Sigmoid colon (tissue), 7 donors: ENCODE measurements around the gene RALA. TPM values are rescaled to one million over a fixed set of nuclear protein-coding genes. Genes with fewer than 3 reads are reported as not detected.
"Not testable (repeated sequence)": the region's sequence is repeated elsewhere in the genome, so short reads cannot be mapped to it uniquely, and the experiment has no call there.

ENCODE experiments used
- DNase-seq: peaks from one replicate; pipeline ENCODE4 v3.0.0-alpha.2; 2019
- H3K27ac ChIP-seq, 4 donors: fragments of 200-600 bp; sonication (generic); one replicate each; pipeline ENCODE4 v1.5.1; 2016 to 2019; ENCODE audit warnings: mild to moderate bottlenecking in 1 of 4
- H3K27me3 ChIP-seq, 3 donors: fragments of 200-600 bp; sonication (generic); one replicate each; pipeline ENCODE4 v1.5.1; 2019; ENCODE audit warnings: mild to moderate bottlenecking in 1 of 3
- H3K36me3 ChIP-seq, 4 donors: fragments of 200-600 bp; sonication (generic); one replicate each; pipeline ENCODE4 v1.5.1; 2016 to 2019
- H3K4me1 ChIP-seq, 4 donors: fragments of 200-600 bp; sonication (generic); one replicate each; pipeline ENCODE4 v1.5.1; 2017 to 2019
- H3K4me3 ChIP-seq, 4 donors: fragments of 200-600 bp; sonication (generic); one replicate each; pipeline ENCODE4 v1.5.1; 2017 to 2019; ENCODE audit warnings: mild to moderate bottlenecking in 2 of 4, moderate library complexity in 1 of 4
- H3K9me3 ChIP-seq, 4 donors: fragments of 200-600 bp in 3 of 4; sonication (generic) in 3 of 4; one replicate each; pipeline versions ENCODE4 v1.5.1 to v1.6.1; 2013 to 2019
- EP300 ChIP-seq, 4 donors: sonication (generic); formaldehyde crosslinking; IDR thresholded peaks; one replicate each; pipeline ENCODE4 v1.6.1; 2017; ENCODE audit warnings: antibody characterized with exemption in 4 of 4
- POLR2A ChIP-seq, 2 donors: fragments of 450-650 bp; IDR thresholded peaks; one replicate each; pipeline ENCODE4 v1.6.1; 2016; ENCODE audit warnings: antibody characterized with exemption in 2 of 2, mild to moderate bottlenecking in 2 of 2, moderate library complexity in 2 of 2
- POLR2AphosphoS5 ChIP-seq, 4 donors: sonication (generic); formaldehyde crosslinking; IDR thresholded peaks; one replicate each; pipeline ENCODE4 v1.6.1; 2017; ENCODE audit warnings: antibody characterized with exemption in 4 of 4
- WGBS, 2 donors: extraction: QIAGEN DNeasy Blood & Tissue Kit; methylation state at CpG; one replicate each; pipeline ENCODE4 v1.1.7; 2013; 5-methylcytosine and 5-hydroxymethylcytosine counted together
- intact Hi-C: fragments of 100-400 bp; cut with DNase I; formaldehyde crosslinking; loops from one replicate; pipeline ENCODE4 v1.15.1; 2023
- polyA plus RNA-seq, 3 donors: library from polyadenylated mRNA; stranded (reverse); fragments of 200-250 nt; gene quantifications; one replicate each; pipeline ENCODE4 v1.2.3, GENCODE V29; 2013
- total RNA-seq, 4 donors: library from RNA; depleted of rRNA; stranded (reverse); fragments of >200 nt; gene quantifications; one replicate each; pipeline ENCODE4 v1.1.0, GENCODE V29; 2016
- TF ChIP-seq, protein P1 (sequence below), 4 experiments: fragments of 450-650 bp in 3 of 4; fragments of 200-600 bp in 1 of 4; IDR thresholded peaks; one replicate each; pipeline ENCODE4 v1.5.1; 2016 to 2019; ENCODE audit warnings: antibody characterized with exemption in 4 of 4, mild to moderate bottlenecking in 3 of 4, moderate library complexity in 2 of 4
- donor health status: healthy with polysubstance abuse.
- donor health status: Bipolar disorder and iron deficiency.
- donor health status: healthy.

RALA gene
- total and polyA plus RNA-seq, 7 donors, result 11.5 to 68.0 (median 19.6) TPM

DNA sequence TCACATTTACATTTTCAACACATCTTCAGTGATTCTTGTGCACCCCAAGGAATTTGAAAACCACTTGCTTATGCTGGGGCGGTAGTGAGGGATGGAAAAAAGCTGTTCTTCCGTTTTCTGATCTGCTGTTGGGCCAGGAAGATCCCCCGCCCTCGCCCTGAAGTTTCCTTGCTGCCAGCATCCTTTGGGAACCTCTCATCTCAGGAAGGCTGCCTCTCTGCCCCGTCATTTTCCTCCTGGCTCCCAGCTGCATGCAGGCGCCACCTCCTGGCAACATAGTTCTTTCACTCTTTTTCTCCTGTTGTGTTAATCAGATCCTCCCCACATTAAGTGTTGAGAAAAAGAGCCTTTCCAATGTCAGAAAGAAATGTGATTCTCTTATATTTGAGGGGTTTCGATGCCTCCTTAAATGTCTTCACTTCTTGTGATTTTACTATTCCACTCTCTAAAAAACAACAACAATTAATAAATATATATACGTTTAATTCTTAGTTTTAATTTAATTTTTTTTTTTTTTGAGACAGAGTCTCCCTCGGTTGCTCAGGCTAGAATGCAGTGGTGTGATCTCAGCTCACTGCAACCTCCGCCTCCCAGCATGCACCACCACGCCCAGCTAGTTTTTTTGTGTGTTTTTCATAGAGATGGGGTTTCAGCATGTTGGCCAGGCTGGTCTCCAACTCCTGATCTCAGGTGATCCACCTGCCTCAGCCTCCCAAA lies 122.9 kb downstream of the RALA start:
- H3K27ac ChIP-seq, result no peak overlapping the region
- peaks cover 0 to 3% (median 0%) of the 10 kb centered on the region in 4 donors for H3K36me3 ChIP-seq
- peaks cover 0 to 4% (median 2%) of the 10 kb centered on the region in 4 donors for H3K4me1 ChIP-seq
- intact Hi-C loops, result loop anchor here (1.0 kb wide), 1 partner anchor 166 kb away; no protein-coding TSS in a partner anchor
- H3K4me3 ChIP-seq, result no peak overlapping the region
- WGBS, 2 donors, result 34% methylated on average over 11 of the region's 11 CpGs
- H3K9me3 ChIP-seq, result no peaks in the 10 kb centered on the region
- H3K27me3 ChIP-seq, result no peaks in the 10 kb centered on the region
- peak; percentile 85 for DNase-seq
- TF ChIP-seq POLR2AphosphoS5 (IDR thresholded peaks at IDR 0.05), result peak in 1 of 4 donors; percentile 18
- TF ChIP-seq, protein P1, sequence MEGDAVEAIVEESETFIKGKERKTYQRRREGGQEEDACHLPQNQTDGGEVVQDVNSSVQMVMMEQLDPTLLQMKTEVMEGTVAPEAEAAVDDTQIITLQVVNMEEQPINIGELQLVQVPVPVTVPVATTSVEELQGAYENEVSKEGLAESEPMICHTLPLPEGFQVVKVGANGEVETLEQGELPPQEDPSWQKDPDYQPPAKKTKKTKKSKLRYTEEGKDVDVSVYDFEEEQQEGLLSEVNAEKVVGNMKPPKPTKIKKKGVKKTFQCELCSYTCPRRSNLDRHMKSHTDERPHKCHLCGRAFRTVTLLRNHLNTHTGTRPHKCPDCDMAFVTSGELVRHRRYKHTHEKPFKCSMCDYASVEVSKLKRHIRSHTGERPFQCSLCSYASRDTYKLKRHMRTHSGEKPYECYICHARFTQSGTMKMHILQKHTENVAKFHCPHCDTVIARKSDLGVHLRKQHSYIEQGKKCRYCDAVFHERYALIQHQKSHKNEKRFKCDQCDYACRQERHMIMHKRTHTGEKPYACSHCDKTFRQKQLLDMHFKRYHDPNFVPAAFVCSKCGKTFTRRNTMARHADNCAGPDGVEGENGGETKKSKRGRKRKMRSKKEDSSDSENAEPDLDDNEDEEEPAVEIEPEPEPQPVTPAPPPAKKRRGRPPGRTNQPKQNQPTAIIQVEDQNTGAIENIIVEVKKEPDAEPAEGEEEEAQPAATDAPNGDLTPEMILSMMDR (IDR thresholded peaks at IDR 0.05), result peak; percentile 32 to 66 (median 59)
- TF ChIP-seq EP300 (IDR thresholded peaks at IDR 0.05), result no peak
- no peak for TF ChIP-seq POLR2A (IDR thresholded peaks at IDR 0.05)

DNA sequence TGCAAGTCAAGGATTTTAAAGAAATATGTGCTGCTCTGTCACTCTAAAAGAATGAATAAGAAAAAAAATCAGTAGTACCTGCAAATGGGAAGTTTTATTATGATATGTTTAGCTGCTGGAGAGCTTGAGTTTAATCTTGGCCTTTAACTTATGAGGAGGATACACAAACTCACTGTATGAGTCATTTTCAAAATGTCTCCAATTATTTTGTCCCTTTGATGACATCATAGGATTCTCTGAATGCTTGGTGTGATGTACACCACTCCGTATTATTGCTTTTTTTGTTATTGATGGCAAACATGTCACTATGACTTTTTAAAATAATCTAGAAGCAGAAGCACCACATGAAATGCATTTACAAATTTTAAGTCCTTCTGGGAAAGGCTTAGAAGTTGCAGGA lies 125.8 kb downstream of the RALA start:
- DNase-seq, result no peak
- no peak overlapping the region for H3K27ac ChIP-seq
- TF ChIP-seq POLR2AphosphoS5 (IDR thresholded peaks at IDR 0.05) (no peak), EP300 (IDR thresholded peaks at IDR 0.05) (no peak), POLR2A (IDR thresholded peaks at IDR 0.05) (no peak)
- TF ChIP-seq, protein P1 (IDR thresholded peaks at IDR 0.05), result no peak
- no peaks in the 10 kb centered on the region for H3K36me3 ChIP-seq
- WGBS, 2 donors, result 89 to 92% methylated on average over 1 of the region's 1 CpG
- intact Hi-C loops, result no loop called here
- no peaks in the 10 kb centered on the region for H3K27me3 ChIP-seq
- H3K4me3 ChIP-seq, result no peak overlapping the region
- H3K4me1 ChIP-seq, result peaks cover 0 to 6% (median 2%) of the 10 kb centered on the region in 4 donors
- H3K9me3 ChIP-seq, result no peaks in the 10 kb centered on the region

DNA sequence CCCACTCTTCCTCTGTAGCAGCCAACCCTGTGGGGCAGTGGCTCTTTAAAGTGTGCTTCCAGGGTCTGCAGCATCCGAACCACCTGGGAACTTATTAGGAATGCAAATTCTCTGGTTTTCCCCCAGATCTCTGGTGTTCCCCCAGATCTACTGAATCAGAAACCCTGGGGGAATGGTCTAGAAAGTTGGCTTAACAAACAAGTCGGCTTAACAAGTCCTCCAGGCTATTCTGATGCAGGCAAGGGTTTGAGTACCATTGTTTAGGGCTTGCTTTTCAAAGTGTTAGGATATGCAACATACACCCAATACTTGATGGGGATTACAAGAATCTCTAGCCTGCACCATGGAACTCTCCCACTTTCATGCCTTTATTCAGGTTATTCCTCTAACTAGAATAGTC lies 126.3 kb downstream of the RALA start:
- Histone ChIP-seq H3K36me3 (no peaks in the 10 kb centered on the region), H3K27me3 (no peaks in the 10 kb centered on the region), H3K9me3 (no peaks in the 10 kb centered on the region), H3K27ac (no peak overlapping the region), H3K4me3 (no peak overlapping the region), H3K4me1 (peaks cover 0 to 11% (median 2%) of the 10 kb centered on the region in 4 donors)
- WGBS, 2 donors, result 90% methylated on average over 2 of the region's 2 CpGs
- DNase-seq, result no peak
- intact Hi-C loops, result no loop called here
- TF ChIP-seq POLR2A (IDR thresholded peaks at IDR 0.05) (no peak), EP300 (IDR thresholded peaks at IDR 0.05) (no peak), POLR2AphosphoS5 (IDR thresholded peaks at IDR 0.05) (no peak)
- TF ChIP-seq, protein P1 (IDR thresholded peaks at IDR 0.05), result no peak

DNA sequence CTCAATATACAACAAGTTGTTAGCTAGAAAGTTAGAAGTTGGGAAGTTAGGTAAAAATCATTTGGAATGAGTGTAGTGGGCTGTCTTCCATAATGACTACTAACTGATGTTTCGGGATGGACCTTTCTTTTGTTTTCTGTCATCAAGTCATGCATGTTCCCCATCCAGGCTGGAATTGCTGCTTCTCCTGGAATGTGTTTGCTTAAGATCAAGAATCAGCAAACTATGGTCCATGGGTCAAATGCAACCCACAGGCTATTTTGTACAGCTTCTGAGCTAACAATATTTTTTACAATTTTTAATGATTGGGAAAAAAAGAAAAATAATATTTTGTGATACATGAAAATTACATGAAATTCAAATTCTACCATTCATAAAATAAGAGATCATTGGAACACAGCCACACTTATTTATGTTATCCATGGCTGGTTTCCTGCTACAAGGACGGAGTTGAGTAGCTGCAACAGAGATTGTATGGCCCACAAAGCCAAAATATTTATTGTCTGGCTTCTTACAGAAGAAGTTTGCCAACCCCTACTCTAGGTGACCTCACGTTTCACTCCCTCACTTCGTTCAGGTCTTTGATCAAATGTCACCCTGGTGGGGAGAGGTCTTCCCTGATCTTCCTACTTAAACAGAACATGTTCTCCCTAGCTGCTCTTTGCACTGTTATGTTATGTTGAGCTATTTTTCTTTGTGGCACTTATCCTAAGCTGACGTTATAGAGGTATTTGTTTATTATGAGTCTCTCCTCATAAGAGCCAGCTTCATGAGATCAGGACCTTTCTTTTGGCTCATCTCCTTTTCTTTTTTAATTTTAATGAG lies 127.1 kb downstream of the RALA start:
- TF ChIP-seq POLR2AphosphoS5 (IDR thresholded peaks at IDR 0.05) (no peak), EP300 (IDR thresholded peaks at IDR 0.05) (no peak), POLR2A (IDR thresholded peaks at IDR 0.05) (no peak)
- TF ChIP-seq, protein P1 (IDR thresholded peaks at IDR 0.05), result no peak
- Histone ChIP-seq H3K36me3 (no peaks in the 10 kb centered on the region), H3K27ac (no peak overlapping the region), H3K27me3 (no peaks in the 10 kb centered on the region), H3K4me1 (peaks cover 0 to 13% (median 2%) of the 10 kb centered on the region in 4 donors), H3K9me3 (no peaks in the 10 kb centered on the region), H3K4me3 (no peak overlapping the region)
- 90 to 92% methylated on average over 5 of the region's 5 CpGs for WGBS, 2 donors
- intact Hi-C loops, result no loop called here
- DNase-seq, result no peak

DNA sequence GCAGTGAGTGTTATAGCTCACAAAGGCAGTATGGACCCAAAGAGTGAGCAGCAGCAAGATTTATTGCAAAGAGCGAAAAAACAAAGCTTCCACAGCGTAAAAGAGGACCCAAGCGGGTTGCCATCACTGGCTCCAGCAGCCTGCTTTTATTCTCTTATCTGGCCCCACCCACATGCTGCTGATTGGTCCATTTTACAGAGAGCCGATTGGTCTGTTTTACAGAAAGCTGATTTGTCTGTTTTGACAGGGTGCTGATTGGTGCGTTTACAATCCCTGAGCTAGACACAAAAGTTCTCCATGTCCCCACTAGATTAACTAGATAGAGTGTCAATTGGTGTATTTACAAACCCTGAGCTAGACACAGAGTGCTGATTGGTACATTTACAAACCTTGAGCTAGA lies 129.9 kb downstream of the RALA start:
- peaks cover 0 to 22% (median 12%) of the 10 kb centered on the region in 4 donors for H3K4me1 ChIP-seq
- H3K27me3 ChIP-seq, H3K4me3 ChIP-seq, DNase-seq, H3K27ac ChIP-seq, H3K9me3 ChIP-seq, H3K36me3 ChIP-seq, intact Hi-C loops: not testable (repeated sequence)
- 97 to 99% methylated on average over 5 of the region's 5 CpGs for WGBS, 2 donors
